Left ventricle myocardium inferior (tissue), 1 donor: ENCODE results near the gene BECN2. TPM values are rescaled to one million over a fixed set of nuclear protein-coding genes. Genes with fewer than 3 reads are reported as not detected.

ENCODE experiments used
- DNase-seq: peaks from one replicate; pipeline ENCODE4 v3.0.0-alpha.2; 2020
- H3K27ac ChIP-seq: fragments of 200-600 bp; replicated peaks from 2 replicates; pipeline ENCODE4 v1.8.0; 2021
- H3K27me3 ChIP-seq: fragments of 200-600 bp; 2 replicates; pipeline ENCODE4 v1.8.0; 2021; ENCODE audit warnings: low read depth
- H3K36me3 ChIP-seq: fragments of 200-600 bp; 2 replicates; pipeline ENCODE4 v1.8.0; 2021
- H3K4me1 ChIP-seq: fragments of 200-600 bp; 2 replicates; pipeline ENCODE4 v1.8.0; 2021
- H3K4me3 ChIP-seq: fragments of 200-600 bp; 2 replicates; pipeline ENCODE4 v1.8.0; 2021; ENCODE audit warnings: mild to moderate bottlenecking, moderate library complexity
- H3K9me3 ChIP-seq: fragments of 200-600 bp; replicated peaks from 2 replicates; pipeline ENCODE4 v1.8.0; 2021
- intact Hi-C: fragments of 100-400 bp; cut with micrococcal nuclease; formaldehyde crosslinking; loops from one replicate; pipeline ENCODE4 v1.11.0; 2022
- total RNA-seq: library from RNA; stranded (reverse); fragmentation: NEBNext Ultra II Directional; extraction: Animal tissue kit (Norgen Biotek cat#: 25700); gene quantifications from one replicate; pipeline ENCODE4 v1.2.1, GENCODE V29; 2021
- TF ChIP-seq, protein P1 (sequence below): fragments of 200-600 bp; IDR thresholded peaks from 2 replicates; pipeline ENCODE4 v1.8.0; 2021; ENCODE audit warnings: antibody characterized with exemption, mild to moderate bottlenecking, borderline replicate concordance
- donor health status: DM: no; HTN: yes; CAD: no; lungs with severe emphysema.

Gene BECN2
- total RNA-seq, 1 donor from 2014 or later: not detected

DNA sequence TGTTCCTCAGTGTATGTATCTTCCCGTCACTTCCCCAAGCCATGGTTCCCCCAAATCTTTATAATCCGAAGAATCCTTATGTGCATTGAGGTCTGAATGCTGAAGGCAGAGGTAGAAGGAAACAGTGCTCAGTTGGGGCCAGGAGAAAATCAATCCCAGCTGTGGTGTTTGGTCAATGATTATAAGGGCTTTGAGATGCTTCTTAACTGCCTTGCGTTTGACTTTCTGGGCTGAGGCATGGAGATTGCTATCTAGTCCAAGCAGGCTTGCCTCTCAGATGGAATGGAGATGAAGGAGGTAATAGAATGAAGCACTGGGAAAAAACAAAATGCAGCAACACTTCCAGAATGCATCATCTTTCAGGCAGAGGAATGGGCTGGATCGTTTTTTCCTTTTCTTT, 44.9 kb downstream of the BECN2 start:
- no peak overlapping the region for H3K4me3 ChIP-seq
- no peaks in the 10 kb centered on the region for H3K36me3 ChIP-seq
- H3K9me3 ChIP-seq: no peaks in the 10 kb centered on the region
- TF ChIP-seq, protein P1, sequence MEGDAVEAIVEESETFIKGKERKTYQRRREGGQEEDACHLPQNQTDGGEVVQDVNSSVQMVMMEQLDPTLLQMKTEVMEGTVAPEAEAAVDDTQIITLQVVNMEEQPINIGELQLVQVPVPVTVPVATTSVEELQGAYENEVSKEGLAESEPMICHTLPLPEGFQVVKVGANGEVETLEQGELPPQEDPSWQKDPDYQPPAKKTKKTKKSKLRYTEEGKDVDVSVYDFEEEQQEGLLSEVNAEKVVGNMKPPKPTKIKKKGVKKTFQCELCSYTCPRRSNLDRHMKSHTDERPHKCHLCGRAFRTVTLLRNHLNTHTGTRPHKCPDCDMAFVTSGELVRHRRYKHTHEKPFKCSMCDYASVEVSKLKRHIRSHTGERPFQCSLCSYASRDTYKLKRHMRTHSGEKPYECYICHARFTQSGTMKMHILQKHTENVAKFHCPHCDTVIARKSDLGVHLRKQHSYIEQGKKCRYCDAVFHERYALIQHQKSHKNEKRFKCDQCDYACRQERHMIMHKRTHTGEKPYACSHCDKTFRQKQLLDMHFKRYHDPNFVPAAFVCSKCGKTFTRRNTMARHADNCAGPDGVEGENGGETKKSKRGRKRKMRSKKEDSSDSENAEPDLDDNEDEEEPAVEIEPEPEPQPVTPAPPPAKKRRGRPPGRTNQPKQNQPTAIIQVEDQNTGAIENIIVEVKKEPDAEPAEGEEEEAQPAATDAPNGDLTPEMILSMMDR: no peak
- intact Hi-C loops: no loop called here
- peaks cover 28% of the 10 kb centered on the region for H3K27me3 ChIP-seq
- H3K27ac ChIP-seq: no peak overlapping the region
- H3K4me1 ChIP-seq: peaks cover 11% of the 10 kb centered on the region
- no peak for DNase-seq

DNA sequence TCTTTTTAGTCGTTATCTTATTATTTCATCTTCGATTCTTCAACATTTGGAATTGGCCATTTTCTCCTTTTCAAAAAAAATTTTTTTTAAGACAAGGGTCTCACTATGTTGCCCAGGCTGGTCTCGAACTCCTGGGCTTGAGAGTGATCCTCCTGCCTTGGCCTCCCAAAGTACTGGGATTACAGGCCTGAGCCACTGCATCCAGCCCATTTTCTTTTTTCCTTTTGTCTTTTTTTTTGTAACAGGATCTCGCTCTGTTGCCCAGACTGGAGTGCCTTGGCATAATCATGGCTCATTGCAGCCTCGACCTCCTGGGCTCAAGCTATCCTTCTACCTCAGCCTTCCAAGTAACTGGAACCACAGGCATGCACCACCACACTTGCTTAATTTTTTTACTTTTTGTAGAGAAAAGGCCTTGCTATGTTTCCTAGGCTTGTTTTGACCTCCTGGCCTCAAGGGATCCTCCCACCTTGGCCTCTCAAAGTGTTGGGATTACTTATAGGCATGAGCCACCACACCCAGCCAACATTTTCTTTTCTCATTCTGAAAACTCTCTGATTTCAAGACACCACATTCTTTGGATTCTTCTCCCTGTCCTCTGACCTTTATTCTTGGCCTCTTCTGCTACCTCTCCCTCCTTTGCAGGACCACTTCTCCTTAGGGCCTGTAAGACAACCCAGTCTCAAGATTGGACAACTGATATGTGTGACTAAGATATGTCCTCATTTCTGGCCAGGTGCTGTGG, 47.4 kb downstream of the BECN2 start:
- TF ChIP-seq, protein P1: no peak
- no peaks in the 10 kb centered on the region for H3K36me3 ChIP-seq
- intact Hi-C loops: no loop called here
- no peak overlapping the region for H3K27ac ChIP-seq
- DNase-seq: no peak
- H3K27me3 ChIP-seq: peaks cover 33% of the 10 kb centered on the region
- no peak overlapping the region for H3K4me3 ChIP-seq
- H3K9me3 ChIP-seq: no peaks in the 10 kb centered on the region
- H3K4me1 ChIP-seq: no peaks in the 10 kb centered on the region

DNA sequence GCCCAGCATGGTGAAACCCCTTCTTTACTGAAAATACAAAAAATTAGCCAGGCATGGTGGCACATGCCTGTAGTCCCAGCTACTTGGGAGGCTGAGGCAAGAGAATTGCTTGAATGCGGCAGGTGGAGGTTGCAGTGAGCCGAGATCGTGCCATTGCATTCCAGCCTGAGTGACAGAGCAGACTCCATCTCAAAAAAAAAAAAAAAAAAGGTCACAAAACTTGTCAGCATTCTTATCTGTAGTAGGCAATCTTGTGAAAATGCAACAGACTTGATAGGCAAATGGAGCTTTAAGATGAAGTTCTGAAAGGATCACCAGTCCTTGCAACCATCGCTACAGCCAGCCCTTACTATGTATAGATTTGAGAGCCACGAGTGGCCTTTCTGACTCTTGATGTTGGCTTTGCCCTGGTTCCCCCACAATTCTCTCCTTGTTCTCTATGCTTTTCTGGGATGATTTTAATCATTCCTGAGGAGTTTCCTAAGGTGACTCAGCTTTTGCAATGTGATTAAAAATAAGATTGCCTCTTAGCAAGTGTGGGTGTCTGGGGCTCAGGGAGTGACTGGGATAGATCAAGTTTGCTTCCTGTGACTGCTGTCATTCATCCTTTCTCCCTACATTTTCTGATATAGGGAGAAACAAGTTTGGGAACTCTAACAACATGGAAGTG, 48.4 kb downstream of the BECN2 start:
- H3K27me3 ChIP-seq: peaks cover 28% of the 10 kb centered on the region
- H3K27ac ChIP-seq: no peak overlapping the region
- TF ChIP-seq, protein P1: no peak
- H3K4me3 ChIP-seq: no peak overlapping the region
- intact Hi-C loops: no loop called here
- H3K36me3 ChIP-seq: no peaks in the 10 kb centered on the region
- no peaks in the 10 kb centered on the region for H3K9me3 ChIP-seq
- no peaks in the 10 kb centered on the region for H3K4me1 ChIP-seq
- DNase-seq: no peak

DNA sequence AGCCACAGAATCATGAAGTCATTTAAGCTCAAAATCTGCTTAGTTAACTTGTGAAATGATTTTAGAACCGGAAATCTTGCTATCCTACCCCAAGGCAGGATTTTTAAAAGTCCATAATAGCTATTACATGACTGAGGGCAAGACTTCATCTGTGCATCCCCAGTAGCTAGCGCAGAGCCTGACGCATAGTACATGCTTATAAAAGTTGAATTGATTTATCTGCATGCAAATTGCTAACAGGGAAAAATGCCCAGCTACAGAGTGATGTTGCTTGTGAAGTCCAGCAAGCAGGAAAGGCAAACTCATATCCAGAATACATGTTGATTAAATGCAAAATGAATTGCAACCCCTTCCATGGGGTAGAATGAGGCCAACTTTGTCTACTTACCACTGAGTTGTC, 49.4 kb downstream of the BECN2 start:
- TF ChIP-seq, protein P1: no peak
- intact Hi-C loops: no loop called here
- no peak overlapping the region for H3K27ac ChIP-seq
- no peak for DNase-seq
- H3K4me3 ChIP-seq: no peak overlapping the region
- H3K9me3 ChIP-seq: no peaks in the 10 kb centered on the region
- H3K27me3 ChIP-seq: peaks cover 25% of the 10 kb centered on the region
- no peaks in the 10 kb centered on the region for H3K4me1 ChIP-seq
- H3K36me3 ChIP-seq: no peaks in the 10 kb centered on the region

Other genes starting within 250 kb of the BECN2 start
- gene EXO1, start 109.6 kb upstream of the BECN2 start, total RNA-seq: 0.44 TPM
- 0.19 TPM for gene MAP1LC3C, start 41.3 kb downstream of the BECN2 start, total RNA-seq